ENCODE data around the gene PSMD3.

The PSMD3 gene

GRCh38 chr17:40022961-40023541 lies 42.4 kb downstream of the PSMD3 start:
- DNase-seq (ENCODE audit: low spot score) = peak; percentile 9

- DNase-seq (ENCODE audit: low spot score) = peak; percentile 7
Observed at GRCh38 chr17:40023590-40024292, 43.1 kb downstream of the PSMD3 start.

GRCh38 chr17:40024901-40025300 lies 44.3 kb downstream of the PSMD3 start:
- DNase-seq (ENCODE audit: low spot score) = no peak

GRCh38 chr17:40025559-40025958 lies 45.0 kb downstream of the PSMD3 start:
- DNase-seq (ENCODE audit: low spot score) = no peak

GRCh38 chr17:40025991-40026815 lies 45.6 kb downstream of the PSMD3 start:
- DNase-seq (ENCODE audit: low spot score) = peak; percentile 3

- peak; percentile 87 for DNase-seq (ENCODE audit: low spot score)
Observed at GRCh38 chr17:40026816-40027613, 46.4 kb downstream of the PSMD3 start.

- DNase-seq (ENCODE audit: low spot score) = peak; percentile 2
Observed at GRCh38 chr17:40027614-40028012, 47.0 kb downstream of the PSMD3 start.

- no peak for DNase-seq (ENCODE audit: low spot score)
Observed at GRCh38 chr17:40028595-40028994, 48.0 kb downstream of the PSMD3 start.

GRCh38 chr17:40031706-40032105 lies 51.1 kb downstream of the PSMD3 start:
- DNase-seq (ENCODE audit: low spot score) = no peak

GRCh38 chr17:40032322-40033320 lies 52.0 kb downstream of the PSMD3 start:
- no peak for DNase-seq (ENCODE audit: low spot score)

GRCh38 chr17:40033339-40033738 lies 52.7 kb downstream of the PSMD3 start:
- no peak for DNase-seq (ENCODE audit: low spot score)

GRCh38 chr17:40034426-40035161 lies 54.0 kb downstream of the PSMD3 start:
- peak; percentile 3 for DNase-seq (ENCODE audit: low spot score)

- peak; percentile 68 for DNase-seq (ENCODE audit: low spot score)
Observed at GRCh38 chr17:40035162-40035559, 54.6 kb downstream of the PSMD3 start.

- DNase-seq (ENCODE audit: low spot score) = no peak
Observed at GRCh38 chr17:40038882-40039513, 58.4 kb downstream of the PSMD3 start.

GRCh38 chr17:40041196-40041595 lies 60.6 kb downstream of the PSMD3 start:
- DNase-seq (ENCODE audit: low spot score) = no peak

Data from HuH-7.5 (cell line).